Measurements from ENCODE around the gene CEMIP.
"Not testable (repeated sequence)": the region's sequence is repeated elsewhere in the genome, so short reads cannot be mapped to it uniquely, and the experiment has no call there.

CEMIP gene

DNA sequence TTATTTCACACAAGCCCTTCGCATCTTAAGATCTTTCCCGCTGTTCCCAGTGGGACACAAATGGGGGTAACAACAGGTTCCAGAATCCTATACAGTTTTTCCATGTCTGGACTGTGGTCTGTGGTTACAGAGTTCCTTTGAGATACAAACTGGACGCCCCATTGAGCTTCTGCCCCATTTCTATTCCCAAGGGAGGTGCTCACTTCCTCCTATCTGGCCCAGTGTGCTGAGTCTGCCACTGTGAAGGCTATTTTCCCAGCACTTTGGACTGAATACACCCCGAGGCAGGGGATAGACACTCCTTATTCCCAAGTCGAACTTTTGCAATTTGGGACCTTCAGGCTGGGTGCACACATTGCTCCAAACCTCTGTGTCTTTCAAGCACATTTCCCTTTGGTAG lies 166.4 kb downstream of the CEMIP start:
- no peaks in the 10 kb centered on the region for H3K27me3 ChIP-seq (ENCODE audit: low read depth, low read length)
- H3K36me3 ChIP-seq (ENCODE audit: control insufficient read depth in 1 of 2, insufficient read depth in 2 of 2, low read length in 2 of 2) = peaks cover 38 to 72% of the 10 kb centered on the region in 2 donors
- peaks cover 0 to 20% of the 10 kb centered on the region in 2 donors for H3K4me1 ChIP-seq (ENCODE audit: control insufficient read depth in 1 of 2, insufficient read depth in 2 of 2, low read length in 2 of 2)
- no peaks in the 10 kb centered on the region for H3K9me3 ChIP-seq (ENCODE audit: control insufficient read depth in 1 of 2, low read length in 2 of 2)
- H3K27ac ChIP-seq (ENCODE audit: low read length) = no peak overlapping the region
- H3K4me3 ChIP-seq (ENCODE audit: low read depth in 1 of 2, low read length in 2 of 2) = no peak overlapping the region

DNA sequence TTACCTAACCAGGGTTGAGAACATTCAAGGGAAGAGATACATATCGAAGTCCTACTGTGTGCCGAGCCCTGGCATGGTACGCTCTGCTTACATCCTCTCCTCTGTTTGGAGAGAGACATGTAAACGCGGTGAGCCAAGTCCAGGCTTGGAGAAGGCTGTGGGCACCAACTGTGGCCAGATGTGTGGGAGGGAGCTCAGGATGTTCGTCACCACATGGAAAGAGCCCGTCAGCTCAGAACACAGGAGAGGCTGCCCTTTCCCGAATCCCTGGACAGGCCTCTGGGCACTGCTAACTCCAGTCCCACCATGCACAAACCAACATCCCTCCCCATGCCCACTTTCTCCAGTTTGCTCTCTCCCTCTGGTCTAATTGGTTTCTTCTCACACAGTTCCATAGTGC lies 167.4 kb downstream of the CEMIP start:
- no peak overlapping the region for H3K4me3 ChIP-seq (ENCODE audit: low read depth in 1 of 2, low read length in 2 of 2)
- H3K9me3 ChIP-seq (ENCODE audit: control insufficient read depth in 1 of 2, low read length in 2 of 2) = no peaks in the 10 kb centered on the region
- peaks cover 43 to 79% of the 10 kb centered on the region in 2 donors for H3K36me3 ChIP-seq (ENCODE audit: control insufficient read depth in 1 of 2, insufficient read depth in 2 of 2, low read length in 2 of 2)
- H3K27ac ChIP-seq (ENCODE audit: low read length) = no peak overlapping the region
- peaks cover 0 to 20% of the 10 kb centered on the region in 2 donors for H3K4me1 ChIP-seq (ENCODE audit: control insufficient read depth in 1 of 2, insufficient read depth in 2 of 2, low read length in 2 of 2)
- no peaks in the 10 kb centered on the region for H3K27me3 ChIP-seq (ENCODE audit: low read depth, low read length)

DNA sequence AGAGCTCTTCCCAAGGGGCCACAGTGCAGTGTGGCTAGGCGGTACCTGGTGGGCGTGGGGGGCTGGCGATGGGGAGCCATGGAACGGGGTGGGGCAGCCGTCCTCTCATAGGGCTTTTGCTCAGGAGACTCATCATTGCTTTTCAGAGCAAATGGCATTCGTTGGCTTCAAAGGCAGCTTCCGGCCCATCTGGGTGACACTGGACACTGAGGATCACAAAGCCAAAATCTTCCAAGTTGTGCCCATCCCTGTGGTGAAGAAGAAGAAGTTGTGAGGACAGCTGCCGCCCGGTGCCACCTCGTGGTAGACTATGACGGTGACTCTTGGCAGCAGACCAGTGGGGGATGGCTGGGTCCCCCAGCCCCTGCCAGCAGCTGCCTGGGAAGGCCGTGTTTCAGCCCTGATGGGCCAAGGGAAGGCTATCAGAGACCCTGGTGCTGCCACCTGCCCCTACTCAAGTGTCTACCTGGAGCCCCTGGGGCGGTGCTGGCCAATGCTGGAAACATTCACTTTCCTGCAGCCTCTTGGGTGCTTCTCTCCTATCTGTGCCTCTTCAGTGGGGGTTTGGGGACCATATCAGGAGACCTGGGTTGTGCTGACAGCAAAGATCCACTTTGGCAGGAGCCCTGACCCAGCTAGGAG lies 169.6 kb downstream of the CEMIP start:
- Histone ChIP-seq H3K4me1 (ENCODE audit: control insufficient read depth in 1 of 2, insufficient read depth in 2 of 2, low read length in 2 of 2) (peaks cover 0 to 2% of the 10 kb centered on the region in 2 donors), H3K27me3 (ENCODE audit: low read depth, low read length) (no peaks in the 10 kb centered on the region), H3K4me3 (ENCODE audit: low read depth in 1 of 2, low read length in 2 of 2) (no peak overlapping the region), H3K9me3 (ENCODE audit: control insufficient read depth in 1 of 2, low read length in 2 of 2) (no peaks in the 10 kb centered on the region), H3K36me3 (ENCODE audit: control insufficient read depth in 1 of 2, insufficient read depth in 2 of 2, low read length in 2 of 2) (peaks cover 43 to 77% of the 10 kb centered on the region in 2 donors), H3K27ac (ENCODE audit: low read length) (no peak overlapping the region)

DNA sequence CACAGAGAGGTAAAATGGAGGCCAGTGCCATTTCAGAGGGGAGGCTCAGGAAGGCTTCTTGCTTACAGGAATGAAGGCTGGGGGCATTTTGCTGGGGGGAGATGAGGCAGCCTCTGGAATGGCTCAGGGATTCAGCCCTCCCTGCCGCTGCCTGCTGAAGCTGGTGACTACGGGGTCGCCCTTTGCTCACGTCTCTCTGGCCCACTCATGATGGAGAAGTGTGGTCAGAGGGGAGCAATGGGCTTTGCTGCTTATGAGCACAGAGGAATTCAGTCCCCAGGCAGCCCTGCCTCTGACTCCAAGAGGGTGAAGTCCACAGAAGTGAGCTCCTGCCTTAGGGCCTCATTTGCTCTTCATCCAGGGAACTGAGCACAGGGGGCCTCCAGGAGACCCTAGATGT lies 170.6 kb downstream of the CEMIP start:
- Histone ChIP-seq H3K4me3 (ENCODE audit: low read depth in 1 of 2, low read length in 2 of 2) (no peak overlapping the region), H3K9me3 (ENCODE audit: control insufficient read depth in 1 of 2, low read length in 2 of 2) (no peaks in the 10 kb centered on the region), H3K36me3 (ENCODE audit: control insufficient read depth in 1 of 2, insufficient read depth in 2 of 2, low read length in 2 of 2) (peaks cover 43 to 75% of the 10 kb centered on the region in 2 donors), H3K27ac (ENCODE audit: low read length) (no peak overlapping the region), H3K4me1 (ENCODE audit: control insufficient read depth in 1 of 2, insufficient read depth in 2 of 2, low read length in 2 of 2) (no peaks in the 10 kb centered on the region), H3K27me3 (ENCODE audit: low read depth, low read length) (no peaks in the 10 kb centered on the region)

DNA sequence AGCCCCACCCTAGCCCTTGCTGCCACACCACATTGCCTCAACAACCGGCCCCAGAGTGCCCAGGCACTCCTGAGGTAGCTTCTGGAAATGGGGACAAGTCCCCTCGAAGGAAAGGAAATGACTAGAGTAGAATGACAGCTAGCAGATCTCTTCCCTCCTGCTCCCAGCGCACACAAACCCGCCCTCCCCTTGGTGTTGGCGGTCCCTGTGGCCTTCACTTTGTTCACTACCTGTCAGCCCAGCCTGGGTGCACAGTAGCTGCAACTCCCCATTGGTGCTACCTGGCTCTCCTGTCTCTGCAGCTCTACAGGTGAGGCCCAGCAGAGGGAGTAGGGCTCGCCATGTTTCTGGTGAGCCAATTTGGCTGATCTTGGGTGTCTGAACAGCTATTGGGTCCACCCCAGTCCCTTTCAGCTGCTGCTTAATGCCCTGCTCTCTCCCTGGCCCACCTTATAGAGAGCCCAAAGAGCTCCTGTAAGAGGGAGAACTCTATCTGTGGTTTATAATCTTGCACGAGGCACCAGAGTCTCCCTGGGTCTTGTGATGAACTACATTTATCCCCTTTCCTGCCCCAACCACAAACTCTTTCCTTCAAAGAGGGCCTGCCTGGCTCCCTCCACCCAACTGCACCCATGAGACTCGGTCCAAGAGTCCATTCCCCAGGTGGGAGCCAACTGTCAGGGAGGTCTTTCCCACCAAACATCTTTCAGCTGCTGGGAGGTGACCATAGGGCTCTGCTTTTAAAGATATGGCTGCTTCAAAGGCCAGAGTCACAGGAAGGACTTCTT lies 171.3 kb downstream of the CEMIP start:
- Histone ChIP-seq H3K27ac (ENCODE audit: low read length) (no peak overlapping the region), H3K27me3 (ENCODE audit: low read depth, low read length) (no peaks in the 10 kb centered on the region), H3K9me3 (ENCODE audit: control insufficient read depth in 1 of 2, low read length in 2 of 2) (no peaks in the 10 kb centered on the region), H3K4me1 (ENCODE audit: control insufficient read depth in 1 of 2, insufficient read depth in 2 of 2, low read length in 2 of 2) (no peaks in the 10 kb centered on the region), H3K36me3 (ENCODE audit: control insufficient read depth in 1 of 2, insufficient read depth in 2 of 2, low read length in 2 of 2) (peaks cover 43 to 68% of the 10 kb centered on the region in 2 donors), H3K4me3 (ENCODE audit: low read depth in 1 of 2, low read length in 2 of 2) (no peak overlapping the region)

DNA sequence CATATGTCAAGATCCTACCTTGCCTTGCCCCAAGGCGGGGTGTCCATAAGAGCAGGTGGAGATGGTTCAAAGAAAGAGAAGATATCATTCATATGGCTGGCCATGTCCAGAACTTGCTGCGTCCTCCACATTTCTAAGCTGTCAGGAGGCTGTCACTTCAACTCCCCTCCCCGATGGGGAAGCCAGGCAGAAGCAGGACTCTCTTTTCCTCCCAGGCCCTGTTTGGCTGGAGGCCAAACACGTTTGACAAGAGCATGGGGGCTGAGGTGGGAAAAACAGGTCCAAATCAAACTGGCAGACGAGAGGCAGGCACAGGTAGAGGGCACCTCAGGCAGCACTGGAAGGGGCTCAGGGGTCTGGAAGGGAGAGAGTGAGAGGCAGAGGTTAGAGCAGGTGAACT lies 172.8 kb downstream of the CEMIP start:
- Histone ChIP-seq H3K4me3 (ENCODE audit: low read depth in 1 of 2, low read length in 2 of 2) (no peak overlapping the region), H3K9me3 (ENCODE audit: control insufficient read depth in 1 of 2, low read length in 2 of 2) (no peaks in the 10 kb centered on the region), H3K36me3 (ENCODE audit: control insufficient read depth in 1 of 2, insufficient read depth in 2 of 2, low read length in 2 of 2) (peaks cover 36 to 54% of the 10 kb centered on the region in 2 donors), H3K27me3 (ENCODE audit: low read depth, low read length) (no peaks in the 10 kb centered on the region), H3K27ac (ENCODE audit: low read length) (no peak overlapping the region), H3K4me1 (ENCODE audit: control insufficient read depth in 1 of 2, insufficient read depth in 2 of 2, low read length in 2 of 2) (no peaks in the 10 kb centered on the region)

DNA sequence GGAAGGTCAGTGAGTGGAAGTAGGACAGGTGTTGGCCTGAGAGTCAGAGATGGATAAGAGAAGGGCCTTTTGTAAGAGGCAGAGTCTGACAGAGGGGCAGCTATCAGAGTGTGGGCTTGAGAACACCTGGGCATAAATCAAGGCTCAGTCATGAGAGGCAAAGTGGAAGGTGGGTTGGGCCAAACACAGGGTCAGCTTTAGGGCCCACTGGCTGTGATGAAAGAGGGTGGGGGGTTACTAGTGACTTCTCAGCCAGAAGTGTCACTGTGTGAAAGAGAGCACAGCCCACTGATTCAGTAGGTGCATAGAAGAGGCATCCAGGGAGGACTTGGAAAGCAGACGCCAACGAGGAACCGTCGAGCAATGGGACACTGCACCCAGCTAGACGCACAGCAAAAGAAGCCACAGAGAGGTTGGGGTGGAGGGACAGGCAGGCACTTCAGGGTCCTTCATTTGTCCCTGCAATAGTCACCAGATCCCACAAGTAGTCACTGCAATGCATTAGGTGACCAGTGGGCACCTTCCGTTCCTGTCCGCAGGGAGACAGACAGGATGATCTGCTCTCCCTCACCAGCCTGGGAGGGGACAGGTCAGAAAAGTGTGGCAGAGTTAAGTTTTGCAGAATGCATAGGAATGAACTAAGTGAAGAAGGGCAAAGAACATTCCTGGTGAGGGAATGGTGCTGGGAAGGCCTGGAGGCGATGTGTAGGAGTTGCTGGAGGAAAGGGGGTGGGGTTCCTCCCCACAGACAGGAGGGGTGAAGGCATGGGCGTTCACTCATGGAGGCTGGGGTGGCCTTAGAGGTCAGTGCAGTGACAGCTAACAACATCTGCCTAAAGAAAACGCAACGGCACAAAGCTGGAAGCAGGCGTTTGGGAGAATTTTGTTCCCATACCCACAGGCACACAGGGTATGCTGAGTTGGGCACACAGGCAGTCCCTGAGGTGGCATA lies 174.1 kb downstream of the CEMIP start:
- no peaks in the 10 kb centered on the region for H3K27me3 ChIP-seq (ENCODE audit: low read depth, low read length)
- no peaks in the 10 kb centered on the region for H3K4me1 ChIP-seq (ENCODE audit: control insufficient read depth in 1 of 2, insufficient read depth in 2 of 2, low read length in 2 of 2)
- H3K36me3 ChIP-seq (ENCODE audit: control insufficient read depth in 1 of 2, insufficient read depth in 2 of 2, low read length in 2 of 2) = peaks cover 28 to 41% of the 10 kb centered on the region in 2 donors
- no peaks in the 10 kb centered on the region for H3K9me3 ChIP-seq (ENCODE audit: control insufficient read depth in 1 of 2, low read length in 2 of 2)
- no peak overlapping the region for H3K27ac ChIP-seq (ENCODE audit: low read length)
- no peak overlapping the region for H3K4me3 ChIP-seq (ENCODE audit: low read depth in 1 of 2, low read length in 2 of 2)

DNA sequence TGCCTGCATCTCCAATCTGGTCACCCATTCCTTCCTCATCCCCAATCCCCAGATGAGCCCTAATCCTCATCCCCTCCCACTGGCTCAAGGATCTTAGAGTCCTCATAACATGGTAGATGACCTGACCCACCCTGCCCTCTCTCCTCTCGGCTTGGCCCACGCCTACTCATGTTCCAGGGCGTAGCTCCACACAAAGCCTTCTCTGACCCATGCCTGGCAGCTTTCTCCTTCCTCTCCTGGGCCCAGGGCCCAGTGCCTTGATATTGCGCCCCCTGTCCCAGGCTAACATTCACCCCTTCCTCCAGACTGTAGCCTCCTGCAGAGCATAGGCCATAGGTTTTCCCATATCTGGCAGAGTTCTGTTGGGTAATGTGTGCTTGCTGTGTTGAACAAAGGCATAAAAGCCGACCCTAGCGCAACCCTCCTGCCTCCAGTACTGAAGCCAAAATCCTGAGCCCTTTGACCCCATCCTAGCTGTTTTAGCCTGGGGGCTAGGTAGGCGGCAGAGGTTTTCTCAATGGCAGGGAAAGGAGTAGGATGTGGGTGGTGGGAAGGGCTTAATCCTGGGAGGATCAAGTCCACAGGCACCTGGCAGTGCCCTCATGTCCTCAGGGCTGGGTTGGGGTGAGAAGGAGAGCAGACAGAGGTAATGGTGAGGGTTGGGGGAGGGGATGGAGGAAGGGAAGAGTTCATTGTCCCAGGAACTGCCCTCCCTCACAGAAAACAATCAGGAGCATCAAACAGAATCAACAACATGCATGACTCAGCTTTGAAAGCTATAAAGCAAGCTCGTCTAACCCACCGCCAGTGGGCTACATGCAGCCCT lies 175.0 kb downstream of the CEMIP start:
- no peaks in the 10 kb centered on the region for H3K27me3 ChIP-seq (ENCODE audit: low read depth, low read length)
- H3K9me3 ChIP-seq (ENCODE audit: control insufficient read depth in 1 of 2, low read length in 2 of 2) = no peaks in the 10 kb centered on the region
- no peak overlapping the region for H3K27ac ChIP-seq (ENCODE audit: low read length)
- no peaks in the 10 kb centered on the region for H3K4me1 ChIP-seq (ENCODE audit: control insufficient read depth in 1 of 2, insufficient read depth in 2 of 2, low read length in 2 of 2)
- peaks cover 19 to 36% of the 10 kb centered on the region in 2 donors for H3K36me3 ChIP-seq (ENCODE audit: control insufficient read depth in 1 of 2, insufficient read depth in 2 of 2, low read length in 2 of 2)
- no peak overlapping the region for H3K4me3 ChIP-seq (ENCODE audit: low read depth in 1 of 2, low read length in 2 of 2)

DNA sequence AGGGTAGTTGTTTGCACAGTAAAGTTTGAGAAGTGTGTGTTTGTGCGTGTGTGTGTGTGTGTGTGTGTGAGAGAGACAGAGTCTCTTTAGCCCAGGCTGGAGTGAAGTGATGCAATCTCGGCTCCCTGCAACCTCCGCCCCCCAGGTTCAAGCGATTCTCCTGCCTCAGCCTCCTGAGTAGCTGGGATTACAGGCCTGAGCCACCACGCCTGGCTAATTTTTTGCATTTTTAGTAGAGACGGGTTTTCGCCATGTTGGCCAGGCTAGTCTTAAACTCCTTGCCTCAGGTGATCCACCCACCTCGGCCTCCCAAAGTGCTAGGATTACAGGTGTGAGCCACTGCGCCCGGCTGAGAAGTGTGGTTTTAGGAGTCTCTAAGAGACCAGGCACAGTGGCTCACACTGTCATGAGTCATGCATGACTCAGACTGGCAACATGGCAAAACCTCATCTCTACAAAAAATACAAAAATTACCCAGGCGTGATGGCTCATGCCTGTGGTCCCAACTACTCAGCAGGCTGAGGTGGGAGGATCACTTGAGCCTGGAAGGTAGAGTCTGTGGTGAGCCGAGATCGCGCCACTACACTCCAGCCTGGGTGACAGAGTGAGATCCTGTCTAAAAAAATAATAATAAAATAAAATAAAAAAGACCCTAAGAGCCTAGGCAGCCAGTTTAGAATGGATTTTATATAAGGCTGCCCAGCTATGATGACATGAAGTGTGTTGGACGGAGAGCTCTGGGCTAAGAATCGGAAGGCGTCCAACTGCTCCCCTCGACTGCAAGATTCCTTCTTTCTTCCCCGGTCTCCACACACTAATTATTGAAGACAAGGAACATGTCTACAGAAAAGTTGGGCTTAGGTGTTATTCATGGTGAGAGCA lies 176.6 kb downstream of the CEMIP start:
- not testable (repeated sequence) for H3K4me1 ChIP-seq (ENCODE audit: control insufficient read depth in 1 of 2, insufficient read depth in 2 of 2, low read length in 2 of 2); H3K4me3 ChIP-seq (ENCODE audit: low read depth in 1 of 2, low read length in 2 of 2); H3K27me3 ChIP-seq (ENCODE audit: low read depth, low read length); H3K9me3 ChIP-seq (ENCODE audit: control insufficient read depth in 1 of 2, low read length in 2 of 2); H3K27ac ChIP-seq (ENCODE audit: low read length)
- H3K36me3 ChIP-seq (ENCODE audit: control insufficient read depth in 1 of 2, insufficient read depth in 2 of 2, low read length in 2 of 2) = peaks cover 3 to 22% of the 10 kb centered on the region in 2 donors

DNA sequence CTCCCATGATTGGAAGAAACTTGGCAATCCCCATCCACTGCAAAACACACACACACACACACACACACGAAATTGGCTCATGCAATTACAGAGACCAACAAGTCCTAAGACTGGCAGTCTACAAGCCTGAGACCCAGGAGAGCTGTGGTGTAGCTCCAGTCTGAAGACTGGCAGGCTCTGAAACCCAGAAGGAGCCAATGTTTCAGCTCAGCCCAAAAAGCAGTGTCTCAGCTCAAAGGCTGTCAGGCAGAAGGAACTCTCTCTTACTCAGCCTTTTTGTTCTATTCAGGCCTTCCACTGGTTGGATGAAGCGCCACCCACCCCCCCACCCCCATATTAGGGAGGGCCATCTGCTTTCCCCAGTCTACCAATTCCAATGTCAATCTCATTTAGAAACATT lies 178.4 kb downstream of the CEMIP start:
- Histone ChIP-seq H3K36me3 (ENCODE audit: control insufficient read depth in 1 of 2, insufficient read depth in 2 of 2, low read length in 2 of 2) (peaks cover 0 to 8% of the 10 kb centered on the region in 2 donors), H3K9me3 (ENCODE audit: control insufficient read depth in 1 of 2, low read length in 2 of 2) (no peaks in the 10 kb centered on the region), H3K4me1 (ENCODE audit: control insufficient read depth in 1 of 2, insufficient read depth in 2 of 2, low read length in 2 of 2) (no peaks in the 10 kb centered on the region), H3K27me3 (ENCODE audit: low read depth, low read length) (no peaks in the 10 kb centered on the region), H3K4me3 (ENCODE audit: low read depth in 1 of 2, low read length in 2 of 2) (no peak overlapping the region), H3K27ac (ENCODE audit: low read length) (no peak overlapping the region)
